Measurements from ENCODE around the gene CACUL1. TPM values are rescaled to one million over a fixed set of nuclear protein-coding genes. Genes with fewer than 3 reads are reported as not detected.

Gene CACUL1
- total RNA-seq, 1 experiment from 2014 or later: 19.7 TPM

- no peaks in the 10 kb centered on the region for H3K27me3 ChIP-seq (ENCODE audit: control insufficient read depth, insufficient read depth, low read length)
- no peak overlapping the region for H3K4me3 ChIP-seq (ENCODE audit: insufficient read depth, low read depth, low read length)
- H3K36me3 ChIP-seq (replicated peaks; ENCODE audit: control insufficient read depth, insufficient read depth, low read length): no peaks in the 10 kb centered on the region
- DNase-seq: no peak
Measured at GRCh38 chr10:118778727-118779126, 24.0 kb upstream of the CACUL1 start.

- no peak for DNase-seq
- H3K27me3 ChIP-seq (ENCODE audit: control insufficient read depth, insufficient read depth, low read length): no peaks in the 10 kb centered on the region
- no peaks in the 10 kb centered on the region for H3K36me3 ChIP-seq (replicated peaks; ENCODE audit: control insufficient read depth, insufficient read depth, low read length)
- no peak overlapping the region for H3K4me3 ChIP-seq (ENCODE audit: insufficient read depth, low read depth, low read length)
Measured at GRCh38 chr10:118776960-118777359, 22.2 kb upstream of the CACUL1 start.

GRCh38 chr10:118776033-118776432 lies 21.3 kb upstream of the CACUL1 start:
- DNase-seq: no peak
- Histone ChIP-seq H3K27me3 (ENCODE audit: control insufficient read depth, insufficient read depth, low read length) (no peaks in the 10 kb centered on the region), H3K4me3 (ENCODE audit: insufficient read depth, low read depth, low read length) (no peak overlapping the region), H3K36me3 (replicated peaks; ENCODE audit: control insufficient read depth, insufficient read depth, low read length) (no peaks in the 10 kb centered on the region)

- DNase-seq: no peak
- Histone ChIP-seq H3K27me3 (ENCODE audit: control insufficient read depth, insufficient read depth, low read length) (no peaks in the 10 kb centered on the region), H3K36me3 (replicated peaks; ENCODE audit: control insufficient read depth, insufficient read depth, low read length) (no peaks in the 10 kb centered on the region), H3K4me3 (ENCODE audit: insufficient read depth, low read depth, low read length) (no peak overlapping the region)
Measured at GRCh38 chr10:118775478-118775877, 20.7 kb upstream of the CACUL1 start.

- Histone ChIP-seq H3K4me3 (ENCODE audit: insufficient read depth, low read depth, low read length) (no peak overlapping the region), H3K27me3 (ENCODE audit: control insufficient read depth, insufficient read depth, low read length) (no peaks in the 10 kb centered on the region), H3K36me3 (replicated peaks; ENCODE audit: control insufficient read depth, insufficient read depth, low read length) (no peaks in the 10 kb centered on the region)
- no peak for DNase-seq
Measured at GRCh38 chr10:118773041-118773440, 18.3 kb upstream of the CACUL1 start.

GRCh38 chr10:118771976-118772375 lies 17.2 kb upstream of the CACUL1 start:
- no peaks in the 10 kb centered on the region for H3K27me3 ChIP-seq (ENCODE audit: control insufficient read depth, insufficient read depth, low read length)
- H3K36me3 ChIP-seq (replicated peaks; ENCODE audit: control insufficient read depth, insufficient read depth, low read length): no peaks in the 10 kb centered on the region
- H3K4me3 ChIP-seq (ENCODE audit: insufficient read depth, low read depth, low read length): no peak overlapping the region
- no peak for DNase-seq

GRCh38 chr10:118769898-118770600 lies 15.3 kb upstream of the CACUL1 start:
- no peak for DNase-seq
- no peak overlapping the region for H3K4me3 ChIP-seq (ENCODE audit: insufficient read depth, low read depth, low read length)
- H3K36me3 ChIP-seq (replicated peaks; ENCODE audit: control insufficient read depth, insufficient read depth, low read length): no peaks in the 10 kb centered on the region
- no peaks in the 10 kb centered on the region for H3K27me3 ChIP-seq (ENCODE audit: control insufficient read depth, insufficient read depth, low read length)

- DNase-seq: no peak
Measured at GRCh38 chr10:118768041-118768919, 13.5 kb upstream of the CACUL1 start.

GRCh38 chr10:118767297-118768040 lies 12.7 kb upstream of the CACUL1 start:
- no peaks in the 10 kb centered on the region for H3K27me3 ChIP-seq (ENCODE audit: control insufficient read depth, insufficient read depth, low read length)
- no peaks in the 10 kb centered on the region for H3K36me3 ChIP-seq (replicated peaks; ENCODE audit: control insufficient read depth, insufficient read depth, low read length)
- no peak overlapping the region for H3K4me3 ChIP-seq (ENCODE audit: insufficient read depth, low read depth, low read length)
- DNase-seq: no peak

More at GRCh38 chr10:118768041-118768919, 13.5 kb upstream of the CACUL1 start:
- Histone ChIP-seq H3K4me3 (ENCODE audit: insufficient read depth, low read depth, low read length) (no peak overlapping the region), H3K36me3 (replicated peaks; ENCODE audit: control insufficient read depth, insufficient read depth, low read length) (no peaks in the 10 kb centered on the region), H3K27me3 (ENCODE audit: control insufficient read depth, insufficient read depth, low read length) (no peaks in the 10 kb centered on the region)

GRCh38 chr10:118764195-118764594 lies 9.4 kb upstream of the CACUL1 start:
- no peak overlapping the region for H3K4me3 ChIP-seq (ENCODE audit: insufficient read depth, low read depth, low read length)
- H3K36me3 ChIP-seq (replicated peaks; ENCODE audit: control insufficient read depth, insufficient read depth, low read length): no peaks in the 10 kb centered on the region
- no peaks in the 10 kb centered on the region for H3K27me3 ChIP-seq (ENCODE audit: control insufficient read depth, insufficient read depth, low read length)
- no peak for DNase-seq

GRCh38 chr10:118763202-118763988 lies 8.6 kb upstream of the CACUL1 start:
- H3K36me3 ChIP-seq (replicated peaks; ENCODE audit: control insufficient read depth, insufficient read depth, low read length): no peaks in the 10 kb centered on the region
- no peaks in the 10 kb centered on the region for H3K27me3 ChIP-seq (ENCODE audit: control insufficient read depth, insufficient read depth, low read length)
- no peak for DNase-seq

GRCh38 chr10:118760265-118760664 lies 5.5 kb upstream of the CACUL1 start:
- Histone ChIP-seq H3K27me3 (ENCODE audit: control insufficient read depth, insufficient read depth, low read length) (no peaks in the 10 kb centered on the region), H3K36me3 (replicated peaks; ENCODE audit: control insufficient read depth, insufficient read depth, low read length) (no peaks in the 10 kb centered on the region), H3K4me3 (ENCODE audit: insufficient read depth, low read depth, low read length) (no peak overlapping the region)
- DNase-seq: no peak

More at GRCh38 chr10:118763202-118763988, 8.6 kb upstream of the CACUL1 start:
- no peak overlapping the region for H3K4me3 ChIP-seq (ENCODE audit: insufficient read depth, low read depth, low read length)

- DNase-seq: no peak
- Histone ChIP-seq H3K27me3 (ENCODE audit: control insufficient read depth, insufficient read depth, low read length) (no peaks in the 10 kb centered on the region), H3K4me3 (ENCODE audit: insufficient read depth, low read depth, low read length) (no peak overlapping the region), H3K36me3 (replicated peaks; ENCODE audit: control insufficient read depth, insufficient read depth, low read length) (no peaks in the 10 kb centered on the region)
Measured at GRCh38 chr10:118758449-118758848, 3.7 kb upstream of the CACUL1 start.

GRCh38 chr10:118754229-118754555 lies 578 bp downstream of the CACUL1 start:
- Histone ChIP-seq H3K27me3 (ENCODE audit: control insufficient read depth, insufficient read depth, low read length) (no peaks in the 10 kb centered on the region), H3K4me3 (ENCODE audit: insufficient read depth, low read depth, low read length) (peak overlapping the region; percentile 90)
- peak; percentile 80 for DNase-seq

More at GRCh38 chr10:118754229-118754555, 578 bp downstream of the CACUL1 start:
- H3K36me3 ChIP-seq (replicated peaks; ENCODE audit: control insufficient read depth, insufficient read depth, low read length): no peaks in the 10 kb centered on the region
